Gastrocnemius medialis (tissue), 4 donors: ENCODE data around the gene FGF21.

Experiments used
- CTCF ChIP-seq, 5 experiments: fragments of 450-650 bp in 3 of 5; fragments of 200-600 bp in 2 of 5; sonication (generic) in 2 of 5; IDR thresholded peaks in 4 of 5; conservative IDR thresholded peaks in 1 of 5; 1 replicate in 4 of 5; 2 replicates in 1 of 5; pipeline ENCODE4 v1.5.1; 2016 to 2019; ENCODE audit warnings: antibody characterized with exemption in 5 of 5, mild to moderate bottlenecking in 3 of 5, moderate library complexity in 3 of 5
- POLR2A ChIP-seq, 2 donors: fragments of 450-650 bp; IDR thresholded peaks; one replicate each; pipeline ENCODE4 v1.6.1; 2017; ENCODE audit warnings: antibody characterized with exemption in 2 of 2, mild to moderate bottlenecking in 2 of 2, moderate library complexity in 2 of 2

GRCh38 chr19:48718711-48719231, 36.6 kb upstream of the FGF21 start:
- TF ChIP-seq CTCF (IDR thresholded peaks at IDR 0.05 in 4 of 5, conservative IDR thresholded peaks at IDR 0.05 in 1 of 5): no peak
- no peak for TF ChIP-seq POLR2A (IDR thresholded peaks at IDR 0.05)
